ENCODE measurements around the gene COL4A2.

COL4A2 gene

DNA sequence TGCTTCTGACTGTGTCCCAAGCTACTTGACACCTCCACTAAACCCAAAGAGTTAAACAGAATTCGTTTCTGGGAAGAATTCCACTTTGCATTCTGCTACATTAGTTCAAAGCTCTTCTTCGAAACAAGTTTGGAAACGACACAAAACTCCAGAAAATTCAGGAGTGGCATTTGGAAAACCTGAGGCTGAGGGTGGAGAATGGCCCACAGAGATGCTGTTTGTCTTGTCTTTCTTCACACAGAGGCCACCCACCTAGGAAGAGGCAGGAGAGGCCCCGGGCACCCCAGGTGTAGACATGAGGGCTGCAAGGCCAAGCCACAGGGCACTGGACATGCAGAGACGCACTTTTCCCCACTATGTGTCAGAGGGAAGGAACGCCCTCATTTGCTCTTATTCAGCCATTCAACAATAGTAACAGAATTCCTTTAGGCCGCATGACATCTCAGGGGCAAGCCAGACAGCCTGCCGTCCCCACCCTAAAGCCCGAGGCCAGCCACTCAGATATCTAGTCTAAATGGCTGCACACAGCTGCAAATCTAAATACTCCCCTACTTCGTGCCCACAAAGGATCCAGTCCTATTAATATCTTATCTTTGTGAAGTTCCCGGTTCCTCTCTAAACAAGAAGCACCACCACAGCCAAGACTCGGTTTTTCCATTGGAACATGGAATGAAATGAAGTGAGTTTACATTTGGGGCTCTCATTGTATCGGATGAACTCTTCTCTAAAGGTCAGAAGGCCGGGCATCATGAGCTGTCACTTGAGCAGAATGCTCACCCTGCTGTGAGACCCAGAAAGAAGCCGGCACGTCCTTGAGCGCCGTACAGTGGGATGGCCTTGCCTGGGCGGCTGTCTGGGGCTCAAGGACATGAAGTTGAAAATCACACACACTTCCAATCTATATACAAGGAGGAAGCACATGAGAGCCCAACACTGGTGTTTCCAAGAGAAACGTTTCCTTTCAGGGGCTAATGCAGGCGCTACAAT, 20.0 kb upstream of the COL4A2 start:
- no peak for DNase-seq
- in situ Hi-C loops (cut with MboI; ENCODE audit: low pct_unique_long_range_greater_than_20kb, low sequenced_read_pairs) = no loop called here

DNA sequence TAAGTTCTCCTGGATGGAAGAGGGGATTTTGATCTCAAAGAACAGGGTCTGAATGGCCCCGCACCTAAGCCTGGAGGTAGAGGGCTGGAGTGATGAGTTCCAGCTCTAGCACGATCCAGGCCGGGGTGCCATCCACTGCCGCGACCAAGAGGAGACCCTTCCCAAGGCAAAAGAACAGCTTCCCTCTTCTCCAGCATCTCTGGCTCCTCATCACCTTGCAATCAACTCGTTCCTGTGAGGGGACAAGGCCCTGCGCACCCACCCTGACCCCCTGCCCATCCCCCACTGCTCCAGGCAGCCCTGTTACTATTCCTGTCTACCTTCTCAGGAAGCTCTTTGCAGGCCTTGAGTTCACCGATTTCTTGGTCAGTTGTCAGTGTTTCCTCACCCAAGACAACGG, 17.9 kb upstream of the COL4A2 start:
- no peak for DNase-seq
- in situ Hi-C loops (cut with MboI; ENCODE audit: low pct_unique_long_range_greater_than_20kb, low sequenced_read_pairs) = no loop called here

DNA sequence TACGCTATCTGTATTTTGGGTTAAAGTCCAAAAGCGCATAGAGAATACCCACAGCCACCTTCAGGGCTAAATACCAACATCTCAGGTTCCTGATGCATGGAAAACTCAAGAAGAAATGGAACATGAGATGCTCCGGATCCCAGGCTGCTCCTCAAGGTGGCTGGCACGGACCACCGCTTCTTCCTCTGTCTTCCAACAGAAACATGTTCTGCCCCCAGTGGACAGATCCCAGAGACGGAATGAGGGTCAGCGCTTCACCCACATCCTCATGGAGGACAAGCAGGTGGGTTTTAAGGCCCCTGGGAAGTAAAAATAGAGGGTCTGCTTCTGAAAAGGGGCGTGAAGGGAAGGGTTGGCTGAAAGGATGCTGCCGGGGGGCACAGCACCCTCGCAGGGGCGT, 17.4 kb upstream of the COL4A2 start:
- DNase-seq = no peak
- in situ Hi-C loops (cut with MboI; ENCODE audit: low pct_unique_long_range_greater_than_20kb, low sequenced_read_pairs) = no loop called here

DNA sequence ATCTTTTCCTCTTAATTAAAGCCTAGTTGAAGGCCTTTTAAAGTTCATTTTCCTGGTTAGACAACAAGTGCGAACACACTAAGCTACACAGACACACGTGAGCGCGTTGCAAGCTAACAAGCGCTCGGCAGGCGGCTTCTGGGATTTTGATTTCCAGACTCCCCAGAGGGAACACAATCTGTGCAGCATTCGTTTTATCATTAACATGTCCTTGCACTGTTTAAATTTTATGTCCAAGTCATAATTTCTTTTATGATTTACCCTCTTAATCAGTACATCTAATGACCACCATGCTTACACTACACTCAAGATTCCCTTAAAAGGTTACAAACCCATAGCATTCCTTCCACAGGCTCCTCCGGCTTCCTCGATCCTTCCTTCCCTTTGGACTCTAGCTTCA, 16.9 kb upstream of the COL4A2 start:
- in situ Hi-C loops (cut with MboI; ENCODE audit: low pct_unique_long_range_greater_than_20kb, low sequenced_read_pairs) = no loop called here
- no peak for DNase-seq

DNA sequence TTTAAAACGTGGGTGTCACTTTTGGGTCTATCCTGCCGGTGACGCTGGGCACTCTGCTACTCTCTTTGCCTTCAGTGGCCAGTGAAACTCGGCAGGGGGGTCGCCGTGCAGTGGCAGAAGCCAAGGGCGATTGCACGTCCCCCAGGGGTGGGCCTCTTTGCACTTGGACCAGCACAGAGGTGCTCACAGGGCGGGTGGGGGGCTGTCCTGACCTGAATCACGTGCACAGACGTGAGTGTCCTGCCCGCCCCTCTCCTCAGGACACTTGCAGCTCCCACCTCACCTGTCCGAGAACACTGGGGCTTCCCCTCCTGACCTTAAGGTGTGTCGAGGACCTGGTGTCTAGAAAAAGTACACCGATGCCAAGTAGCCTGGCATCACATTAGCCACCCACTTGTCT, 16.3 kb upstream of the COL4A2 start:
- in situ Hi-C loops (cut with MboI; ENCODE audit: low pct_unique_long_range_greater_than_20kb, low sequenced_read_pairs) = no loop called here
- no peak for DNase-seq

DNA sequence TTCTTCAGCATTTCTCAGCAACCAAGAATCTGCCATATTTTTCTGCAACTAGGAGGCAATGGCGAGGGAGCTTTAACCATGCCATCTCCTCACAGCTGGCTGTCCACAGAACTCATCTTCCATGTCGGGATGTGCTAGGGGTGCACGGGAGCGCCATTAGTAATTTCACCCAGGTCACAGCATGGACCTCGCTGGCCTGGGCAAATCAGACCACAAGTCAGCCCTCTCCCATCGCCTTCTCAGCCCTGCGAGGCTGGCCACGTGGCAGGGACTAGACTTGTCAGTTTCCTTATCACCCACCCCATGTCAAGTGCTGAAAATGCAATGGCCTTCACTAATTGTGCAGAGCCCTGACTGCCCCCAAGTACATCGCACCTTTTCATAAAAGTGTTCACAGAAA, 15.8 kb upstream of the COL4A2 start:
- DNase-seq = no peak
- in situ Hi-C loops (cut with MboI; ENCODE audit: low pct_unique_long_range_greater_than_20kb, low sequenced_read_pairs) = no loop called here

DNA sequence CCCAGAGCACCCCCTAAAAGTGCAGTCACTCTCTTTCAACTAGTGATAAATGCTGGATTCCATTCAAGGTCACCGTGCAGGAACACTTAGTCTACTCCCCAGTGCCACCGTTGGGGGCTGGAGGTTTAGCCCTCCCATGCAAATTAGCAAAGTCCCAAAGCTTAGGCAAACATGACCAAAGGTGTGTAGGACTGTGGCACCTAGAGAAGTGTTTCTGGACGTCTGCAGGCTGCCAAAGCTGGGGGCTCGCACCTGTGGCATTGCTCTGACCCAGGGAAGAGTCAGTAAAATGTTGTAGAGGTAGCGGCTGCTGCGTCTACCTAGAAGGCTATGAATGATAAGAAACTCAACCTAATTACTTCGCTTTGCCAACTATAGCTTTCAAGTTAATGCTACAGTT, 14.0 kb upstream of the COL4A2 start:
- in situ Hi-C loops (cut with MboI; ENCODE audit: low pct_unique_long_range_greater_than_20kb, low sequenced_read_pairs) = no loop called here
- DNase-seq = no peak

DNA sequence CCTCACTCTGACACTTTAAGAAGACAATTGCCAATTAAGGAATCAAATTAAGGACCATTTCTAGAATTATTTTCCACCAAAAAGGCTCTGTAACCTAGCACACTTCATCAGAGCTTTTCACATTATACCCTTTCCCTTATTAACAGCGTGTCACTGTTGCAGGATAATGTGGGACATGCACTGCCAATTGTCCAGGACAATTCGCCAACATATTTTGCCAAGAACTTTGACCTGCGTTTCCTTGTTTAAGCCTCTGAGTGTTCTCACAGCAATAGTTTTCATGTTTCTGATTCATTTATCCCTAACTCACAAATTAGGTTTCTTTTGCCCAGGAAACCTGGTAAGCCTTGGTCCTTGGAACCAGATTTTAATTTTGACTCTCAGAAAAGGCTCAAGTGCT, 13.4 kb upstream of the COL4A2 start:
- in situ Hi-C loops (cut with MboI; ENCODE audit: low pct_unique_long_range_greater_than_20kb, low sequenced_read_pairs) = no loop called here
- no peak for DNase-seq

DNA sequence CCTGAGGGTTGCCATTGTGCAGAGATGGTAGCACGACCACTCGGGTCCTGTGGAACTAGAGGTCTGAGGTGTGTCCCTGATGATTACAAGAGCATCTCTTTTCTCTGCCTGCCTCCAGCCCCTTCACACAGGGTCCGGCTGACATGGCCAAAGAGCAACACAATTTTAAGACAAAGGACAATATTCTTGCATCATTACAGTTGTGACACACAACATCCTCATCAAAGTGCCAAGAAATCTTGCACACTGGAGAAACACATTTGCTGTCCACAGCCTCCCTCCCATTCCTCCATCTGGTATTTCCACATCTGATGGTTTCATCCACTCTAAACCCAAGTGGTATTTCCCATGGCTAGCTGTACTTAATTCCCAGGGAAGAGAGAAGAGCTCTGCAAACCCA, 12.9 kb upstream of the COL4A2 start:
- no peak for DNase-seq
- in situ Hi-C loops (cut with MboI; ENCODE audit: low pct_unique_long_range_greater_than_20kb, low sequenced_read_pairs) = no loop called here

DNA sequence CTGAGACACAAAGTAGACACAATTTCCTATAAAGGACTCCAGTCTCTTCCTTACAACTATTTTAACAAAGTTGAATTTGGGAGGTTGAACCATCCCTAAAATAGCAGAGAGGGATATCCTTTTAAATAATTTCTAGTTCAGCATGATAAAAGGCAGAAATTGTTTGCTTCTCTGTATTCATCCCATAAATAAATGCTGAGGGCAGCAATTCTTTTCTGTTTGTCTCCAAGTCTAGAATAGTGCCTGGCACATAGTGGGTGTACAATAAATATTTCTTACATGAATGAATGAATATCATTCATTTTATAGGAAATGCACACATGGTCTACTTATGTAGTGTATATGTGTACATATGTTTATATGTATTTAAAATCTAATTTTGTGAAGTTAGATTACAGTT, 12.5 kb upstream of the COL4A2 start:
- DNase-seq = no peak
- in situ Hi-C loops (cut with MboI; ENCODE audit: low pct_unique_long_range_greater_than_20kb, low sequenced_read_pairs) = no loop called here

DNA sequence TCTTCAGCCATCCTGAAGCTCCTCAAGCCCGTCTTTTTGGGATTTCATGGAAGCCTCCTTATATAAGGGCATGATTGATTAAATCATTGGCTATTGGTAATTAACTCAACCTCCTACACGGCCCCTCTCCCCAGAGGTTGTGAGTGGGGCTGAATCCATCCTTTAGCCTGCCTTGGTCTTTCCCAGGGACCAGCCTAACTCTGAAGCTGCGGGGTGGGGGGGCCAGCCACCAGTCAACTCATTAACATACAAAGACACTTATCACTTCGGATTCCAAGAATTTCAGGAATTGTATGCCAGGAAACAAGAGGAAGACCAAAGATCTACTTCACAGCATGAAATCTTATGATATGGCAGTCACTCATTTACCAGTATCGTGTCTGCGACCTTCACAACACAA, 10.1 kb upstream of the COL4A2 start:
- DNase-seq = no peak
- in situ Hi-C loops (cut with MboI; ENCODE audit: low pct_unique_long_range_greater_than_20kb, low sequenced_read_pairs) = no loop called here

DNA sequence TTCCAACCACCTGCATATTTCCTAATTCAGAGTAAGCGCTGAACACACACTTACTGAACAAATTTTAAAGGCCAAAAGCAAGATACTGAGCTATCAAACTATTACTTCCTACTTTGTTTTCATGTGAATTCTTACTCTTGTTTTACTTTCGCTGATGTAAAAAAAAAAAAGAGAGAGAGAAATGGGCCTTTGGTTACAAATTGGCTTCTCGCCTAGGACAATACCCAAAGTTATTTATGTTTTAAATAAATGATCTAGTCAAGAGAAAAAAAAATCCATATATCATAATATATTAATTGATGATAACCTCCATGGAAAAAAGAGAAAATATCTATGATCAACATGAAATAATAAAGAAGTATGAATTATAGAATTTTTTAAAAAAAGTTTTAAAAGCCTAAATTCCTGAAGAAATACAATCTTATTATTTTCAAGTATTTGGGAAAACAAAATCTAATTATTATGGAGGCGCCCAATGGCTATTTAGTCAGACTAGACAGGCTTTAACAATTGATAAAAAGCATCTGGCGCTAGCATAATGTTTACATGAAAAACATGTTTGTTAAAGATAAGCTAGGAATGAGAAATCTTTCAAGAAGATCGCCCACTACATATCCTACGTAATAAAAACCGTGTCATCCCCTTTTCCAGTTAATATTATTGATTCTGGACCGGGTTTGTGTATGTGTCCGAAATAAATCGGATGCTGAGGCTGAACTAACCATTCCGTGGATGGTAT, 9.1 kb upstream of the COL4A2 start:
- in situ Hi-C loops (cut with MboI; ENCODE audit: low pct_unique_long_range_greater_than_20kb, low sequenced_read_pairs) = no loop called here
- no peak for DNase-seq

DNA sequence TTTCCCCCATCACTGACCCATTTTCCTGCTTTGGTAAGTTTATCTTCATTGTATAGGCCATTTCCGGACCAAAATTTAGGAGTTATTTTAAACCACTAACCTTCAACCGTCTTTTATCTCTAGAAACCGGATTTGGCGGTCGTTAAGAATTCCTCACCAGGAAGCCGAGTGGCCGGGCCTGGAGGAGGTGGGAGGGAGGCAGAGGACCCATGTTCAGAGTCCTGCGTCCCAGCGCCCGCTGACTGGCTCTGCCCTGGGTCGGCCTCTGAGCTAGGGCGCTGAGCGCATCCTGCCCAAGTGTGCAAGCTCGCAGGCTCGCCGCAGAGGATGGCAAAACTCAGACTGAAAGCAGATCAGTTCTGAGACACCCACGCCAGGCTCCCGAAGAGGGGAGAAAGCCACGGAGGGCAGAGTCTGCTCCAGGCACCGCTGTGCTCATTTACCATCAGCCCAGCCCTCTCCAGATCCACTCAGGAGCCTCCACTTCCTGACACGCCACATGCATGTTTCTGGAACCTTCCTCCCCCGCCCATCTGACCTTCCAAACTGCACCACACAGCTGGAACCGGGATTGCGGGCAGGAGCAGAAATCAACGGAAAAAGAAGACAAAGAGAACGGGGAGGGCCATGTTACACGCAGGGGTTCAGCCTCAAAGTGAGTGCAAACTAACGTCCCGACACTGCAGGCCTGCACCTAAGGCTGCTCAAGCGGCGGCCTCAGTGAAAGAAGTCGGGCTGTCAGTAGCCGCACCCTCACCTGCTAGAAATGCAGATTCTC, 8.4 kb upstream of the COL4A2 start:
- in situ Hi-C loops (cut with MboI; ENCODE audit: low pct_unique_long_range_greater_than_20kb, low sequenced_read_pairs) = no loop called here
- no peak for DNase-seq

DNA sequence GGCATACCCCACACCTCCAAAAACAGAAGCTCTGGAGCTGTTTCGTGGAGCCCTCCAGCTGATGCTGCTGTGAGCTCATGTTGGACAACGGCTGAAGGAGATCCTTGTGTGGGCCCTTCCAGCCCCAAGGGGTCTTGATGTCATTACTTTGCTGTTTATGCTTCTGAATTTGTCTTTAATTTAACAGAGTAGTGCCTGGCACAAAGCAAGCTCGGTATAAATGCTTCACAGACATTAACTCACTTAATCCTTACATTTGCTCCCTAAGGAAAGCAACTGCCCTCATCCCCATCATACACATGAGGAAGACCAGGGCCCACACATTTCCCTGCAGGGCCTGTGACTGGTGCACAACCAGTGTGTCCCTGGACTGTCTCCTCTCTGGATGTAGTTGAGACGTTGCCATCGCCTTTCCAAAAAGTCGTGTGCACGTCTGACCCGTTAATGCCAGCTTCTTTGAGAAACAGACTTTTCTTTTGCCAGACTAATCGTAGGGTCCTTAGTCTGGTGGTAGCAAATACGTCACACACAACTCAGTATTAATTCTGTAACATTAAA, 7.7 kb upstream of the COL4A2 start:
- in situ Hi-C loops (cut with MboI; ENCODE audit: low pct_unique_long_range_greater_than_20kb, low sequenced_read_pairs) = no loop called here
- DNase-seq = no peak

DNA sequence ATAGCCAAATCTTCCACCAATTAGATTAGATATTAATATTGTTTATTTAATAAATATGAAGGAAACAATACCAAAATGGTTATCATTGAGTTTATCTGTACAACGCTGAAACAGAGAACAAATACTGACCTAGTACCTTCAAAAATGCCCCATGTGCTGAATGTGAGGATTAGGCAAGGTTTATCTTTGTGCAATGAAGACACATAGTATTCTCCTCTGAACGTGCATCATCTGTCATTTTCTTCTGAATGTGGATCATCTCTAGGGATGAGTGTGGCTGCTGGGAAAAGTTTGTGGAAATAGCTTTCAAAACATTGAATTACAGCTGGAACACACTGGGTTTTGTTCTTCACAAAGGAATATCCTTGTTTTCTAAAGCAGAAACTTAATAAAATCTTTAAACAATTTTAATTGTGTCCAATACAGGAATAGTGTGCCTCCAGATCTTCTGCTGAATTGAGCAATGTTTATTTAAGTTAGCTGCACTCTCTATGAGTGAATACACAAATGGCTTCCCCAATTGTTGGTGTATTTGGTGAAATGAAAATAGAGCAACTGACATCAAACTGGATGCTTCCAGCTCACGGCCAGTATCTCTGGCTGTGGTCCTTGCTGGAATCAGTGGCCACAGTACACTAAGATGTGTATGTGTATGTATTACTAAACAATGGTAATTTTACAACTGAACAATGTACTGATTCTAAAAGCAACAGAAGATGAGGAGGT, 6.8 kb upstream of the COL4A2 start:
- in situ Hi-C loops (cut with MboI; ENCODE audit: low pct_unique_long_range_greater_than_20kb, low sequenced_read_pairs) = no loop called here
- DNase-seq = no peak

DNA sequence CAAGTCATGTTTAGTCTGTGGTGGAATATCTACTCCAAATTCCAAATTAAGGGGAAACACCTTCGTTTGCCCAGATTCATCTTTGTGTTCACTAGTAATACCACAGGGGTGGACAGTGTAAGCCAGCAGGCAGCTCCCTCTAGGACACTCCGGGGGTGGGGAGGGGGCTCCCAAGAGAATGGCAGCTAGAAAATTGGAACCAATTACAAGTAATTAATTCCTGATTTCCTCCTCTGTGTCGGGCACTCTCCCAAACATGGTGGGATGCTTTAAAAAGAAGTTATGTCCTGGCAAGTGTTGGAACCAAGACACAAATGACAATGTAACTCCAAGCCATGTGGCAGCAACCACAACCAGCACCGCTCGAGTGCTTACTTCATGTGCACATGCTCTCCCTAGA, 6.0 kb upstream of the COL4A2 start:
- in situ Hi-C loops (cut with MboI; ENCODE audit: low pct_unique_long_range_greater_than_20kb, low sequenced_read_pairs) = no loop called here
- no peak for DNase-seq

DNA sequence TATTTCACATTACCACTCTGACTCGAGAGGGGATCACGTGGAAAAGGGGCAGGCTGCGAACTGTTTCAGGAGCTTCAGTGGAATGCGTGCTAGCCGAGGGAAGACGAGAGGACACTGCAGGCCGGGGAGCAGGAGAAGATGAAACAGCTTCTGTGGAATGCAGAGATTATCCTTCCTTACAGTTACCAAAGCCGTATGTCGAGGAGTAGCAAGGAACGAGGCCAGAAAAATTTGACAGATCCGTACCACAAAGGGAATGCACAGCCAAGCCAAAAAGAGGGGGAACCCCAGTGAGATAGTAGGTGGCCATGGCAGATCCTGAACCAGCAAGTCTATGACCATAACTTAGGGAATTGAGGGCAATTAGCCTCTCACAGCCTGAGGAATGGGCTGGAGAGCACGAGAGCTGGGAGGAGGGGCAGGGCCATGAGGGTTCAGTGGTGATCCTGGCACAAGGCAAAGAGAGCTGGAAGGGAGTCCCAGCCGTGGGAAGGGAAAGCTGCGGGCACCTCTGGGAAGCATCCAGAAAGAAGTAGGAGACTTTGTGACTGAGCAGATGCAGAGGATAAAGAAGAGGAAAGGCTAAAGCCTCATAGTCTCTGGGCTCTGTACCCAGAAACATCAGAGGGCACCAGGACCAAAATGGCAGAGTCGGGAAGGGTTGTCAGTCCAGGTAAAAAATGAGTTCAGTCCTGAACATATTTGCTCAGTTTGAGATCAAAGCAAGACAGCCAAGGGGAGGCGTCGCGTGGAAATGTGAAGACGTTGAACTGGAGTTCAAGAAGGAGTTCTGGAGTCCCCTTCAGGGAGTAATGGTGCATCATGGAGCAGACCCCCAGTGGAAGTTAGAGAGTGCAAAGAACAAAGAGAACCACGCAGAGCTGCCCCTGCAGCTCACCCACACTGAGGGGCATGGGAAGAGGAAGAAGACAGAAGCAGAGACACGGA, 5.2 kb upstream of the COL4A2 start:
- no peak for DNase-seq
- in situ Hi-C loops (cut with MboI; ENCODE audit: low pct_unique_long_range_greater_than_20kb, low sequenced_read_pairs) = no loop called here

DNA sequence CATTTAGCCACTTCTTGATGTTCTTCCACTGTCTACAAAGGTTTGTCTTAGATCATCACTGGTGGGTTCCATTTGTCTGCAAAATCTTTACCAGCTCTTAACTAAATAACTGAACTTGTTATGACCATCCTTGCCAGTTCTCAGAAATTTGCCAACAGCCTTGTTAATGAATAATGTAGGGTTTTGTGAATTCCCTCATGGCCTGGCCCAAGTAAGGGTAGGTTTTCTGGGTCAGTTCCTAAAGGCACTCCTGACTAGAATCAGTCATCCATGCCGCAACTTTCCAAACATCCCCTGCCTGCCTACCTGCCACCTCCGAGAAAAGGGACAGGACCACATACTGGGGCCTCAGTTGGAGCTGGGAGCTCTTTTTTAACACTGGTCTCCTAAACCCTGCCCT, 4.1 kb upstream of the COL4A2 start:
- no peak for DNase-seq
- in situ Hi-C loops (cut with MboI; ENCODE audit: low pct_unique_long_range_greater_than_20kb, low sequenced_read_pairs) = no loop called here

Measured in KBM-7 (cell line).